Measurements from ENCODE around the gene BCAM.

Gene BCAM

GRCh38 chr19:44788971-44789370 is 19.9 kb upstream of the BCAM start:
- in situ Hi-C loops (cut with MboI; ENCODE audit: low sequenced_read_pairs), result no loop called here

- in situ Hi-C loops (cut with MboI; ENCODE audit: low sequenced_read_pairs), result no loop called here
Measured at GRCh38 chr19:44789943-44790483, 18.9 kb upstream of the BCAM start.

DNA sequence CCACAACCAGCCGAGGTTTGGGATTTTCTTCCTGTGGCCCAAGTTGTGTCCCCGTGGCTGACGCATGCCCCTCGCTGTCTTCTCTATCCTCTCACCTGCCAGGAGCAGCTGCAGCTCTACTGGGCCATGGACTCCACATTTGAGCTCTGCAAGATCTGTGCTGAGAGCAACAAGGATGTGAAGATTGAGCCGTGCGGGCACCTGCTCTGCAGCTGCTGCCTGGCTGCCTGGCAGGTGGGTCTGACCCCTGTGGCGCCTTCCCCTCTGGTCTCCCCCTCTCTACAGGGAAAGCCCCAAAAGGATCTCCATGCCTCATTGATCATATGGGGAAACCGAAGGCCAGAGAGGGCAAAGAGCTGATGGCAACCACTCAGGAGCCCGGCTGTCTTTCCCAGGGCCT is 16.6 kb upstream of the BCAM start:
- in situ Hi-C loops (cut with MboI; ENCODE audit: low sequenced_read_pairs), result no loop called here

GRCh38 chr19:44794610-44795009 is 14.3 kb upstream of the BCAM start:
- in situ Hi-C loops (cut with MboI; ENCODE audit: low sequenced_read_pairs), result no loop called here

DNA sequence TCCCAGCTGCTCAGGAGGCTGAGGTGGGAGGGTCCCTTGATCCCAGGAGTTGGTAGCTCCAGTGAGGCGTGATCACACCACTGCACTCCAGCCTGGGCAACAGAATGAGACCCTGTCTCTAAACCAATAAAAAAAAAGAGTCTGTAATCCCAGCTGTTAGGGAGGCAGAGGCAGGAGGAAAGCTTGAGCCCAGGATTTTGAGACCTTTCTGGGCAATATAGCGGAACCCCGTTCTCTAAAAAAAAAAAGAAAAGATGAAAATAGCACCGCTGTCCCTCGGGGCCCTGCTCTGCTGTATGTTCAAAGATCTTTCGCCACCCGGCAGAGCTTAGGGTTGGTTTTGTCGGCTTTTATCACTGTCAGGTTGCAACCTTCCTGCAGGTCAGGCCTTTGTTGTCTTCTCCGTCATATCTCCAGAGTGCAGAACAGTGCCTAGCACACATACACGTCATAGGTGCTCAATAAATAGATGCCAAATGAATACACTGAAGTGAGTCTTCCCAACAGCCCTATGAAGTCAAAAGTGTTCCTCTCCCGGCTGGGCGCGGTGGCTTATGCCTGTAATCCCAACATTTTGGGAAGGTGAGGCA is 13.4 kb upstream of the BCAM start:
- in situ Hi-C loops (cut with MboI; ENCODE audit: low sequenced_read_pairs), result no loop called here

DNA sequence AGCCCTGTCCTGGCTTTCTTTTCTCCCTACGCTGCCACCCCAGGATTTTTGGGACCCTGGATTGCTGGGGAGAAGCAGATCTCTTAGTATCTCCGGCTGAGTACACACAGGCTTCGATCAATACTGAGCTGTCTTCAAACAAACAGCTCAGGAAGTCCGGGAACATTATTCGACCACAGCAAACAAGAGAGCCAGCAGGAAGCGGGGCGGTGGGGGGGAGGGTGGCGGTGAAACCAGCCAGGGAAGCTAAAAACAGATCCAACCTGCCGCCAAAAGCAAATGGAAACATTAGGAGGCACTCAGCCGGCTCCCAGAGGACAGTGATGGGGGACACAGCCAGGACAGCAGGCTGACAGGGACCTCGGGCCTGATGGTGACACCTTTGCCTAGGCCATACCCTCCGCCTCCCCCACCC is 12.2 kb upstream of the BCAM start:
- in situ Hi-C loops (cut with MboI; ENCODE audit: low sequenced_read_pairs), result no loop called here

- in situ Hi-C loops (cut with MboI; ENCODE audit: low sequenced_read_pairs), result no loop called here
Measured at GRCh38 chr19:44799627-44800346, 9.1 kb upstream of the BCAM start.

DNA sequence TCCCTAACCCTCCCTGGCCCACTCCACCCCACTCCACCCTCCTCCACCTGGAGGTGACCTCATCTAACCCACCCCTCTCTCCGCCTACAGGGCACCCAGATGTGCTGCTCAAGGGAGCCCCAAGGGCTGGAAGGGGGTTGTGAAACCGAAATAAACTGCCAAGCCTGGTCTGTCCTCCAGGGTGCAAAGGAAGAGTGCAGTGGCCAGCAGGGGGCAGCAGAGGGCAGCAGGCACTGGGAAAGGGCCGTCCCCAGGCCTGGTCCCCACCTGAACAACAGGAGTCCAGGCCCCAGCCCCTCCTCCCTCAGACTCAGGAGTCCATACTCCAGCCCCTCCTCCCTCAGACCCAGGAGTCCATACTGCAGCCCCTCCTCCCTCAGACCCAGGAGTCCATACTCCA is 8.4 kb upstream of the BCAM start:
- in situ Hi-C loops (cut with MboI; ENCODE audit: low sequenced_read_pairs), result no loop called here

DNA sequence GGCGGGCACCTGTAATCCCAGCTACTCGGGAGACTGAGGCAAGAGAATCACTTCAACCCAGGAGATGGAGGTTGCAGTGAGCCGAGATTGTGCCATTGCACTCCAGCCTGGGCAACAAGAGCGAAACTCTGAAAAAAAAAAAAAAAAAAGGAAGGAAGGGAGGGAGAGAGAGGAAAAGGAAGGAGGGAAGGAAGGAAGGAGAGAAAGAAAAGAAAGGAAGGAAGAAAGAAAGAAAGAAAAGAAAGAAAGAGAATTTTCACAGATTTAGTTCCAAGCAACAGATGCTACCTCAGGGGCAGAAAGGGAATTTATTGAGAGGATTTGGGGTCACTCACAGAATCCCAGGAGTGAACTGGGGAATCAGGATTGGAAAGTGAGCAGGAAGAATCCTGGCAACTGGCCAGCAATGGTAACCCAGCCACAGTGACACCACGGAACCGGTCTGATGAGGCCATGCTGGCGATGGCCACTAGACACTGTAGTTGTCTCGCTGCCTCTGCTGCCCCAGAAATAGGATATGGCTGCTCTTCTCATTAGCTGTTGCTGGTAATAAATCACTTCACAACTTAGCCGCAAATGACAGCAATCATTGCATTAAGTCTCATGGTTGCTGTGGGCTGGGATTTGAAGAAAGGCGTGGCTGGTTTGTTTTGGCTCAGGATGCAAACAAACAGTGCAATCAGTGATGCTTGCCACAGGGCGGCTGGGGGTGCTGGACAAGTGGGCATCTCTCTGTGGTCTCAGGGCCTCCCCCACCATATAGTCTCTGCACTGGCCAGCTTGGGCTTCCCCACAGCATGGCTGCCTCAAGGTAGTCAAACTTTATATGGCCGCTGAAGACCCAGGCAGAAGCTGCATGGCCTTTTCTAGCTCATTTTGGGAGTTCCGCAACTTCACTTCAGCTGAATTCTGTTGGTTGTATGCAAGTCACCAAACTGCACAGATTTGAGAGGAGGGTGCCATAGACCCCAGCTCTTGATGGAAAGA is 5.2 kb upstream of the BCAM start:
- in situ Hi-C loops (cut with MboI; ENCODE audit: low sequenced_read_pairs), result no loop called here

GRCh38 chr19:44806291-44806690 is 2.6 kb upstream of the BCAM start:
- in situ Hi-C loops (cut with MboI; ENCODE audit: low sequenced_read_pairs), result no loop called here

- in situ Hi-C loops (cut with MboI; ENCODE audit: low sequenced_read_pairs), result no loop called here
Measured at GRCh38 chr19:44807162-44807561, 1.7 kb upstream of the BCAM start.

DNA sequence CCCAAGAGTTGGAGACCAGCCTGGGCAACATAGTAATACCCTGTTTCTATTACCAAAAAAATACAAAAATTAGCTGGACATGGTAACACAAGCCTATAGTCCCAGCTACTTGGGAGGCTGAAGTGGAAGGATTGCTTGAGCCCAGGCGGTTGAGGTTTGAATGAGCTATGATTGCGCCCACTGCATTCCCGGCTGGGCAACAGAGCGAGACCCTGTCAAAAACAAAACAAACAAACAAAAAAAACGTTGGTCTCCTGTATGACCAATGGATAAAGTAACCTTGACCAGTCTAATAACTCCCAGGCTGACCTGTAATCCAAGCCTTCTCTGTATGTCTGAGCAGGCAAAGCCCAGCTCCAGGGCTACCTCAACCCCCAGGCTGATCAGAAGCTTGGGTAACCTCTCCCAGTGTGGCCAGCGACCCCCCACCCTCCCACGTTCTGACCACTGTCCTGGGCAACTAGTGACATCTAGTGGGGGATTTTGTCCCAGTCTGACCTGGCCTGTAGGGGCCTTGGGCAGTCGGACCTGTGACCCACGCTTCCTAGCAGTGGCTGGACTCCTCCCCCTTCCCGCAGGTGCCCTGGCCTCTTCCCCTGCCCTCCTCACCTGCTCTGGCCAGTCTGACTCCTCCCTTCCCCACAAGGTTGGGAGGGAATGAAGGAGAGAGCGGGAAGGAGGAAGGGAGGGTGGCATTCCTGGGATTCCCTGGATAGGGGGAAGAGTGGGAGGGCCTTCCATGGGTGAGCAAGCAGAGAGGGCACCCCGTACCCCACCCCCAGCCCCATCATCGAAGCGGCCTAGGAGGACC is 1.0 kb upstream of the BCAM start:
- in situ Hi-C loops (cut with MboI; ENCODE audit: low sequenced_read_pairs), result no loop called here

DNA sequence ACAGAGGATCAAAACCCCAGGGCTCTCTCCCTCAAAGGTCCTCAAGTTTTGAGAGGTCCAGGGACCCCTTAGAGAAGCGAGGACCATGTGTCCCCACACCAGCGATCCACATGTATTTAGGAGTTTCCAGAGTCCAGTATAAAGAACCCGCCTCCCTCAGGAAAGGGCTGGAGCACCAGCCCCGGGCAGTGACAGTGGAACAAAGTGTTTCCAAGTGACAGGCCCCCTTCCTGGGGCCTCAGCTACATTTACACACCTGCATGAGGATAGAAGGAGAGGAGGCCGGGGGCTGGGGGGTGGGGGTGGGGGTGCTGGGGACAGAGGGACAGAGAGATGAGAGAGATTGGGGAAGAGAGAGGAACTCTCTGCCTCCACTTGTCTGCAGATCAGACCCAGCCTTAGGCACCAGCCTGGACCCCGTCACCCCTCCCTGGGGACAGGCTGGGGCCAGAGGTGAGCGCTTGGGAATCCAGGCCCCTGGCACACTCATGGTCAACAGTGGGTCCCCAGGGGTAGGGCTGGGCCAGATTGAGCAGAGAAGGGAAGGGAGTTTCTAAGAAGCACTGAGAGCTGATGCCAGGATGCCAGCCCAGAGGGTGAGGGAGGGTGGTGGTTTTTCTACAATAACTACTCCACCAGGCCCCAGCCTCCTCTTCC is 802 bp downstream of the BCAM start:
- in situ Hi-C loops (cut with MboI; ENCODE audit: low sequenced_read_pairs), result no loop called here

- in situ Hi-C loops (cut with MboI; ENCODE audit: low sequenced_read_pairs), result no loop called here
Measured at GRCh38 chr19:44810234-44811121, 1.6 kb downstream of the BCAM start.

DNA sequence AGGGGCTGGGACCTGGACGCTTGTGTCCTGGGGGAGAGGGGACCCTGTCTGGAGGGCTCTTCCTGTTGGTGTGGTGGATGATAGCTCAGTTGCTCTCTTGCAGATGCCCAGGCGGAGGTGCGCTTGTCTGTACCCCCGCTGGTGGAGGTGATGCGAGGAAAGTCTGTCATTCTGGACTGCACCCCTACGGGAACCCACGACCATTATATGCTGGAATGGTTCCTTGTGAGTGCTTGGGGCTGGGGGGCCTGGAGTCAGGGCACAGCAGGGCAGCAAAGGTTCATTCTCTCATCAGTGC is 2.2 kb downstream of the BCAM start:
- in situ Hi-C loops (cut with MboI; ENCODE audit: low sequenced_read_pairs), result no loop called here

- in situ Hi-C loops (cut with MboI; ENCODE audit: low sequenced_read_pairs), result no loop called here
Measured at GRCh38 chr19:44812142-44812718, 3.3 kb downstream of the BCAM start.

DNA sequence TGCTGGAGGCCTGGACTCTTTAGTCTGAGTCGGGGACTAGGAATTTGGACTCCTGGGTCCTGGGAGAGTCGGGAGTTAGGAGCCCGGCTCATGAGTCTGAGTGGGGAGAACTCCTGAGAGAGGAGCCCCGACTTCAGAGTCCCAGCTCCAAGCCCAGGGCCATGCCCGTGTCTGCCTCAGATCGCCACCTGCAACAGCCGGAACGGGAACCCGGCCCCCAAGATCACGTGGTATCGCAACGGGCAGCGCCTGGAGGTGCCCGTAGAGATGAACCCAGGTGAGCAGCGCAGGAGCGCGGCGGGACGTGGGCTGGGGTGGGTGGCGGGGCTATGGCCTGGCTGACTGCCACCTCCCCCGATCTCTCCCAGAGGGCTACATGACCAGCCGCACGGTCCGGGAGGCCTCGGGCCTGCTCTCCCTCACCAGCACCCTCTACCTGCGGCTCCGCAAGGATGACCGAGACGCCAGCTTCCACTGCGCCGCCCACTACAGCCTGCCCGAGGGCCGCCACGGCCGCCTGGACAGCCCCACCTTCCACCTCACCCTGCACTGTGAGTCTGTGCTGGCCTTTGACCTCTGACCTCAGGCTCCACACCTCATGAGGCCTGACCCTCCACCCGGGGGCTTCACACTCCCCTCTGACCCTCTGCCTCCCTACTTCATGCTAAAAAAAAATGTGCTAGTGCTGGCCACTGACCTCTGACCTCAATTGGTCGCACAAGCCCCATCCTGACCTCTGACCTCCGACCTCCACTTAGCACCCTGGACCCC is 4.4 kb downstream of the BCAM start:
- in situ Hi-C loops (cut with MboI; ENCODE audit: low sequenced_read_pairs), result no loop called here

GRCh38 chr19:44813841-44814470 is 5.1 kb downstream of the BCAM start:
- in situ Hi-C loops (cut with MboI; ENCODE audit: low sequenced_read_pairs), result no loop called here
